OCI-LY1 (cell line): ENCODE measurements around the gene DPP6.

ENCODE experiments used
- CTCF ChIP-seq: fragments of 200-600 bp; sonication (generic), shearing (Covaris generic); IDR thresholded peaks from 2 replicates; pipeline ENCODE4 v1.5.1; 2017; ENCODE audit warnings: mild to moderate bottlenecking, antibody characterized with exemption, low read length, moderate library complexity, mixed read lengths
- EZH2 ChIP-seq: fragments of 200-600 bp; sonication (generic), shearing (Covaris generic); IDR thresholded peaks from 2 replicates; pipeline ENCODE4 v1.8.0; 2017; ENCODE audit warnings: borderline replicate concordance, mixed run types, mild to moderate bottlenecking, antibody characterized with exemption, low read length, moderate library complexity, mixed read lengths

GRCh38 chr7:154656618-154657017 is 604.4 kb downstream of the DPP6 start:
- TF ChIP-seq CTCF (no peak), EZH2 (no peak)
